ENCODE results near the gene TARS1. TPM values are rescaled to one million over a fixed set of nuclear protein-coding genes. Genes with fewer than 3 reads are reported as not detected.

Gene TARS1
- total RNA-seq, 2 experiments from 2014 or later = 101 to 105 TPM

- ChIA-PET CTCF (ENCODE audit: unreplicated experiment) (no interaction called here), POLR2A (interaction anchor here (0.6 to 0.7 kb wide), 2 partner anchors 122 to 1000 kb away, joined by 3 to 8 read pairs; no protein-coding TSS in a partner anchor)
- Histone ChIP-seq H3K27ac (ENCODE audit: low read depth, low read length, poor library complexity, severe bottlenecking) (no peak overlapping the region), H3K4me3 (ENCODE audit: low read depth, low read length, poor library complexity, severe bottlenecking) (no peak overlapping the region), H4K20me1 (ENCODE audit: insufficient read depth, low read length) (no peaks in the 10 kb centered on the region), H3K4me1 (ENCODE audit: insufficient read depth, low read length, poor library complexity, severe bottlenecking) (no peaks in the 10 kb centered on the region), H2AFZ (ENCODE audit: low read length) (no peak overlapping the region), H3K9me3 (ENCODE audit: low read length) (no peaks in the 10 kb centered on the region), H3K4me2 (ENCODE audit: low read length) (no peak overlapping the region), H3K36me3 (ENCODE audit: insufficient read depth, low read length) (no peaks in the 10 kb centered on the region), H3K79me2 (ENCODE audit: insufficient read depth, low read depth, low read length) (no peaks in the 10 kb centered on the region), H3K9me2 (ENCODE audit: insufficient read depth, low read length) (no peaks in the 10 kb centered on the region)
- TF ChIP-seq EZH2phosphoT487 (IDR thresholded peaks at IDR 0.05; ENCODE audit: borderline replicate concordance, low read depth, low read length) (no peak), CTCF (conservative IDR thresholded peaks at IDR 0.05; ENCODE audit: low read length) (no peak)
- no peak for DNase-seq (ENCODE audit: low spot score)
- no TSS peak for BruUV-seq (replicated peaks)
- intact Hi-C loops (cut with micrococcal nuclease; ENCODE audit: unreplicated experiment) = no loop called here
Measured at GRCh38 chr5:33494466-33494865, 53.7 kb downstream of the TARS1 start.

- no peaks in the 10 kb centered on the region for H3K9me2 ChIP-seq (ENCODE audit: insufficient read depth, low read length)
- no peaks in the 10 kb centered on the region for H3K9me3 ChIP-seq (ENCODE audit: low read length)
- POLR2A ChIA-PET = no interaction called here
- H3K4me2 ChIP-seq (ENCODE audit: low read length) = no peak overlapping the region
- BruUV-seq (replicated peaks) = no TSS peak
- H3K4me1 ChIP-seq (ENCODE audit: insufficient read depth, low read length, poor library complexity, severe bottlenecking) = no peaks in the 10 kb centered on the region
- intact Hi-C loops (cut with micrococcal nuclease; ENCODE audit: unreplicated experiment) = no loop called here
- no peak overlapping the region for H3K4me3 ChIP-seq (ENCODE audit: low read depth, low read length, poor library complexity, severe bottlenecking)
- no peak overlapping the region for H3K27ac ChIP-seq (ENCODE audit: low read depth, low read length, poor library complexity, severe bottlenecking)
- TF ChIP-seq EZH2phosphoT487 (IDR thresholded peaks at IDR 0.05; ENCODE audit: borderline replicate concordance, low read depth, low read length) (no peak), CTCF (conservative IDR thresholded peaks at IDR 0.05; ENCODE audit: low read length) (no peak)
- no peak for DNase-seq (ENCODE audit: low spot score)
- no peaks in the 10 kb centered on the region for H3K36me3 ChIP-seq (ENCODE audit: insufficient read depth, low read length)
- no peaks in the 10 kb centered on the region for H4K20me1 ChIP-seq (ENCODE audit: insufficient read depth, low read length)
- no peak overlapping the region for H2AFZ ChIP-seq (ENCODE audit: low read length)
- no peaks in the 10 kb centered on the region for H3K79me2 ChIP-seq (ENCODE audit: insufficient read depth, low read depth, low read length)
- CTCF ChIA-PET (ENCODE audit: unreplicated experiment) = no interaction called here
Measured at GRCh38 chr5:33501260-33501659, 60.5 kb downstream of the TARS1 start.

- H4K20me1 ChIP-seq (ENCODE audit: insufficient read depth, low read length) = no peaks in the 10 kb centered on the region
- POLR2A ChIA-PET = no interaction called here
Measured at GRCh38 chr5:33501899-33502298, 61.1 kb downstream of the TARS1 start.

More at GRCh38 chr5:33501899-33502298, 61.1 kb downstream of the TARS1 start:
- H3K4me1 ChIP-seq (ENCODE audit: insufficient read depth, low read length, poor library complexity, severe bottlenecking) = no peaks in the 10 kb centered on the region
- CTCF ChIA-PET (ENCODE audit: unreplicated experiment) = interaction anchor here (0.6 kb wide), 1 partner anchor 86 kb away, joined by 3 read pairs; no protein-coding TSS in a partner anchor
- H3K4me3 ChIP-seq (ENCODE audit: low read depth, low read length, poor library complexity, severe bottlenecking) = no peak overlapping the region
- H3K27ac ChIP-seq (ENCODE audit: low read depth, low read length, poor library complexity, severe bottlenecking) = no peak overlapping the region
- H2AFZ ChIP-seq (ENCODE audit: low read length) = no peak overlapping the region
- DNase-seq (ENCODE audit: low spot score) = no peak
- no peaks in the 10 kb centered on the region for H3K9me2 ChIP-seq (ENCODE audit: insufficient read depth, low read length)
- TF ChIP-seq EZH2phosphoT487 (IDR thresholded peaks at IDR 0.05; ENCODE audit: borderline replicate concordance, low read depth, low read length) (no peak), CTCF (conservative IDR thresholded peaks at IDR 0.05; ENCODE audit: low read length) (no peak)
- H3K79me2 ChIP-seq (ENCODE audit: insufficient read depth, low read depth, low read length) = no peaks in the 10 kb centered on the region
- H3K9me3 ChIP-seq (ENCODE audit: low read length) = no peaks in the 10 kb centered on the region
- H3K4me2 ChIP-seq (ENCODE audit: low read length) = no peak overlapping the region
- no TSS peak for BruUV-seq (replicated peaks)
- H3K36me3 ChIP-seq (ENCODE audit: insufficient read depth, low read length) = no peaks in the 10 kb centered on the region
- intact Hi-C loops (cut with micrococcal nuclease; ENCODE audit: unreplicated experiment) = no loop called here
